Brain microvascular endothelial cell (primary cell): Measurements from ENCODE around the gene GPRC5C.

Source experiments
- DNase-seq: peaks from one replicate; pipeline ENCODE4 v3.0.0-alpha.2; 2020
- H3K27ac ChIP-seq: fragments of 250-450 bp; sonication (Bioruptor Pico); 2 replicates; pipeline ENCODE4 v1.5.1; 2020; ENCODE audit warnings: mild to moderate bottlenecking, moderate library complexity
- H3K27me3 ChIP-seq: fragments of 250-450 bp; sonication (Bioruptor Pico); replicated peaks from 2 replicates; pipeline ENCODE4 v1.5.1; 2020; ENCODE audit warnings: mild to moderate bottlenecking
- H3K36me3 ChIP-seq: fragments of 250-450 bp; sonication (Bioruptor Pico); replicated peaks from 2 replicates; pipeline ENCODE4 v1.5.1; 2020; ENCODE audit warnings: mild to moderate bottlenecking
- H3K4me3 ChIP-seq: 2 replicates; pipeline ENCODE4 v1.5.1; 2011; ENCODE audit warnings: low read depth, mild to moderate bottlenecking, control low read depth, low read length, moderate library complexity
- CTCF ChIP-seq: IDR thresholded peaks from 2 replicates; pipeline ENCODE4 v1.5.1; 2011; ENCODE audit warnings: low read depth, mild to moderate bottlenecking, moderate library complexity, low read length, control low read depth, inconsistent platforms; ENCODE audit errors: missing control alignments
- in situ Hi-C: cut with HindIII; loops from 2 replicates; pipeline ENCODE4 v1.10.0; 2017; ENCODE audit warnings: low sequenced_read_pairs, low pct_ligation_motif_present

The GPRC5C gene

GRCh38 chr17:74460996-74461395 lies 29.1 kb downstream of the GPRC5C start:
- no peak for DNase-seq
- H3K36me3 ChIP-seq: no peaks in the 10 kb centered on the region
- no peak for TF ChIP-seq CTCF
- no peaks in the 10 kb centered on the region for H3K27me3 ChIP-seq
- no peak overlapping the region for H3K4me3 ChIP-seq
- in situ Hi-C loops: no loop called here
- no peak overlapping the region for H3K27ac ChIP-seq

GRCh38 chr17:74461611-74462010 lies 29.7 kb downstream of the GPRC5C start:
- Histone ChIP-seq H3K27ac (no peak overlapping the region), H3K36me3 (no peaks in the 10 kb centered on the region), H3K4me3 (no peak overlapping the region), H3K27me3 (no peaks in the 10 kb centered on the region)
- in situ Hi-C loops: no loop called here
- TF ChIP-seq CTCF: no peak
- DNase-seq: no peak

GRCh38 chr17:74464730-74465377 lies 33.0 kb downstream of the GPRC5C start:
- H3K27me3 ChIP-seq: peaks cover 2% of the 10 kb centered on the region

GRCh38 chr17:74465378-74466110 lies 33.7 kb downstream of the GPRC5C start:
- no peak for TF ChIP-seq CTCF
- in situ Hi-C loops: no loop called here
- DNase-seq: no peak
- H3K27ac ChIP-seq: no peak overlapping the region
- H3K27me3 ChIP-seq: peaks cover 2% of the 10 kb centered on the region
- H3K4me3 ChIP-seq: no peak overlapping the region
- no peaks in the 10 kb centered on the region for H3K36me3 ChIP-seq

More at GRCh38 chr17:74464730-74465377, 33.0 kb downstream of the GPRC5C start:
- no peak overlapping the region for H3K4me3 ChIP-seq
- H3K27ac ChIP-seq: no peak overlapping the region
- no peak for TF ChIP-seq CTCF
- in situ Hi-C loops: no loop called here
- H3K36me3 ChIP-seq: no peaks in the 10 kb centered on the region
- DNase-seq: no peak

GRCh38 chr17:74466111-74466827 lies 34.4 kb downstream of the GPRC5C start, which contains the start of gene CD300A:
Gene CD300A, plus strand, starts transcription at chr17:74466634. Its CDS starts 70 bp downstream, at chr17:74466704.
- DNase-seq: no peak
- no peaks in the 10 kb centered on the region for H3K36me3 ChIP-seq
- no peak within 1 kb of the TSS for H3K4me3 ChIP-seq
- TF ChIP-seq CTCF: no peak
- in situ Hi-C loops: no loop called here
- H3K27ac ChIP-seq: no peak within 1 kb of the TSS
- peaks cover 2% of the 10 kb centered on the region for H3K27me3 ChIP-seq
